Hepatocyte (in vitro differentiated cells): ENCODE results near the gene EEF1AKMT3.

ENCODE experiments used
- EZH2 ChIP-seq: fragments of 200-600 bp; sonication (generic); IDR thresholded peaks from 2 replicates; pipeline ENCODE4 v1.6.1; 2016; ENCODE audit warnings: antibody characterized with exemption, mild to moderate bottlenecking, borderline replicate concordance
- EZH2phosphoT487 ChIP-seq: fragments of 200-600 bp; sonication (generic); IDR thresholded peaks from one replicate; pipeline ENCODE4 v1.6.1; 2018; ENCODE audit warnings: antibody characterized with exemption, mild to moderate bottlenecking, low read depth, moderate library complexity; ENCODE audit not compliant: unreplicated experiment, severe bottlenecking
- TF ChIP-seq, protein P1 (sequence below): fragments of 200-600 bp; sonication (generic); IDR thresholded peaks from 2 replicates; pipeline ENCODE4 v1.5.1; 2016; ENCODE audit warnings: antibody characterized with exemption, mild to moderate bottlenecking; ENCODE audit not compliant: poor library complexity

DNA sequence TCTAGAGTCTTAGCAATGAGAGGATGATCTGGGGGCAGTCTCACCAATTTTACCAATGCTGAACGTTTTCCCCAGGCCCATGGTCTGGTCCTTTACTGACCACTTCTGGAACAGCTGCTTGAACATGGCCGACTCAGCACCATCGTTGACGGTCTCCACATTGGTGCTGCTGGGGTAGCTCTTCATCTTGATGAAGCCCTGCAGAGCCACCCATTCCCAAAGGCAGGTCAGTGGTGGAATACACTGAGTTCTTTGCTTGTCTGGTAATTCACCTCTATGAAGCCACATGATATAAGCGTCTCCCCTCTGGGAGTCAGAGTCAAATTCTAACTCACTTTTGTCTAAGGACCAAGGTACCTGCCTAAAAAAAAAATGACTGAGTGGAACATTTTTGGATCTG lies 35.9 kb downstream of the EEF1AKMT3 start:
- TF ChIP-seq, protein P1, sequence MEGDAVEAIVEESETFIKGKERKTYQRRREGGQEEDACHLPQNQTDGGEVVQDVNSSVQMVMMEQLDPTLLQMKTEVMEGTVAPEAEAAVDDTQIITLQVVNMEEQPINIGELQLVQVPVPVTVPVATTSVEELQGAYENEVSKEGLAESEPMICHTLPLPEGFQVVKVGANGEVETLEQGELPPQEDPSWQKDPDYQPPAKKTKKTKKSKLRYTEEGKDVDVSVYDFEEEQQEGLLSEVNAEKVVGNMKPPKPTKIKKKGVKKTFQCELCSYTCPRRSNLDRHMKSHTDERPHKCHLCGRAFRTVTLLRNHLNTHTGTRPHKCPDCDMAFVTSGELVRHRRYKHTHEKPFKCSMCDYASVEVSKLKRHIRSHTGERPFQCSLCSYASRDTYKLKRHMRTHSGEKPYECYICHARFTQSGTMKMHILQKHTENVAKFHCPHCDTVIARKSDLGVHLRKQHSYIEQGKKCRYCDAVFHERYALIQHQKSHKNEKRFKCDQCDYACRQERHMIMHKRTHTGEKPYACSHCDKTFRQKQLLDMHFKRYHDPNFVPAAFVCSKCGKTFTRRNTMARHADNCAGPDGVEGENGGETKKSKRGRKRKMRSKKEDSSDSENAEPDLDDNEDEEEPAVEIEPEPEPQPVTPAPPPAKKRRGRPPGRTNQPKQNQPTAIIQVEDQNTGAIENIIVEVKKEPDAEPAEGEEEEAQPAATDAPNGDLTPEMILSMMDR, result no peak
- TF ChIP-seq EZH2phosphoT487 (no peak), EZH2 (no peak)
